HepG2 (cell line): ENCODE data around the gene KCNT2. TPM values are rescaled to one million over a fixed set of nuclear protein-coding genes. Genes with fewer than 3 reads are reported as not detected.

Experiments
- ATAC-seq: fragments of 200-7000 bp; cut with Tn5 transposase; 3 replicates; pipeline ENCODE4 v1.9.1; 2020; ENCODE audit warnings: mild to moderate bottlenecking, moderate library complexity
- BruUV-seq: library from RNA; stranded (reverse); fragments of 400-500 nt; replicated peaks from 2 replicates; lab custom pipeline; 2021; lab: Mats Ljungman, UMichigan
- CTCF ChIA-PET: fragments of 300-600 bp; formaldehyde crosslinking; extraction: SDS; loops from one replicate; lab custom pipeline; 2021; ENCODE audit warnings: low total read pairs, inconsistent platforms, low intra/inter-chr PET ratio; lab: Yijun Ruan, JAX
- POLR2A ChIA-PET: fragments of 350-600 bp; sonication (Branson Sonifier 250); formaldehyde crosslinking; loops from one replicate; lab custom pipeline; 2020; ENCODE audit warnings: antibody characterized with exemption, inconsistent platforms; lab: Yijun Ruan, JAX
- DNase-seq: peaks from one replicate; pipeline ENCODE4 v3.0.0-alpha.2; 2015; ENCODE audit warnings: low spot score
- FAIRE-seq: peaks from 3 replicates; lab custom pipeline; 2011; peaks lifted over from hg19 to GRCh38; lab: Jason Lieb, UNC
- H2AFZ ChIP-seq: one replicate; pipeline ENCODE4 v1.6.1; 2011; ENCODE audit warnings: low read length, inconsistent platforms
- H3K27ac ChIP-seq: fragments of 300-600 bp; 3 replicates; pipeline ENCODE4 v1.8.0; 2011; ENCODE audit warnings: mixed run types, mild to moderate bottlenecking, mixed read lengths, low read length, inconsistent platforms; ENCODE audit not compliant: insufficient read depth; ENCODE audit errors: extremely low read length
- H3K27me3 ChIP-seq, 2 experiments: fragments of 200-600 bp in 1 of 2; 2 replicates in 1 of 2; 3 replicates in 1 of 2; pipeline versions ENCODE4 v1.6.0 to v1.8.0; 2011; ENCODE audit warnings: low read length in 2 of 2, mild to moderate bottlenecking in 2 of 2, moderate library complexity in 2 of 2, inconsistent platforms in 1 of 2; ENCODE audit not compliant: insufficient read depth in 2 of 2, control insufficient read depth in 1 of 2
- H3K36me3 ChIP-seq, 2 experiments: fragments of 200-600 bp in 1 of 2; replicated peaks in 1 of 2; 2 replicates in 1 of 2; 3 replicates in 1 of 2; pipeline versions ENCODE4 v1.5.1 to v1.8.0; 2011; ENCODE audit warnings: low read length in 2 of 2, inconsistent platforms in 1 of 2; ENCODE audit not compliant: insufficient read depth in 2 of 2, control insufficient read depth in 1 of 2
- H3K4me1 ChIP-seq: 2 replicates; pipeline ENCODE4 v1.5.1; 2012; ENCODE audit warnings: low read length, inconsistent platforms; ENCODE audit not compliant: insufficient read depth
- H3K4me2 ChIP-seq: 2 replicates; pipeline ENCODE4 v1.6.0; 2011; ENCODE audit warnings: low read depth, low read length, inconsistent platforms
- H3K4me3 ChIP-seq, 3 experiments: fragments of 200-600 bp in 1 of 3; sonication (generic), shearing (Covaris generic) in 1 of 3; replicated peaks in 1 of 3; 2 replicates each; pipeline ENCODE4 v1.5.1; 2011 to 2016; ENCODE audit warnings: low read length in 3 of 3, inconsistent platforms in 2 of 3, low read depth in 2 of 3, mild to moderate bottlenecking in 2 of 3, control low read depth in 1 of 3, mixed read lengths in 1 of 3; ENCODE audit not compliant: insufficient read depth in 1 of 3
- H3K79me2 ChIP-seq: one replicate; pipeline ENCODE4 v1.6.1; 2011; ENCODE audit warnings: low read length, inconsistent platforms; ENCODE audit not compliant: insufficient read depth
- H3K9ac ChIP-seq: 2 replicates; pipeline ENCODE4 v1.6.0; 2011; ENCODE audit warnings: mild to moderate bottlenecking, low read depth, low read length, inconsistent platforms; ENCODE audit not compliant: insufficient read depth
- H3K9me3 ChIP-seq: 2 replicates; pipeline ENCODE4 v1.5.1; 2012; ENCODE audit warnings: mild to moderate bottlenecking, low read length
- H4K20me1 ChIP-seq: 2 replicates; pipeline ENCODE4 v1.6.0; 2011; ENCODE audit warnings: inconsistent platforms, mild to moderate bottlenecking, low read length, moderate library complexity; ENCODE audit not compliant: insufficient read depth
- CC2D1A ChIP-seq: sonication (generic); formaldehyde crosslinking; IDR thresholded peaks from 2 replicates; pipeline ENCODE4 v1.8.1; 2023; ENCODE audit warnings: mild to moderate bottlenecking, missing genetic modification reagents
- HBP1 ChIP-seq: IDR thresholded peaks from 2 replicates; pipeline ENCODE4 v1.6.1; 2016; ENCODE audit warnings: low read depth, control low read depth
- WGBS: methylation state at CpG from one replicate; pipeline ENCODE4 v1.1.6; 2017; ENCODE audit warnings: low lambda C conversion rate; 5-methylcytosine and 5-hydroxymethylcytosine counted together
- in situ Hi-C: cut with HindIII; loops from 2 replicates; pipeline ENCODE4 v1.10.0; 2017; ENCODE audit warnings: low pct_unique_long_range_greater_than_20kb; ENCODE audit not compliant: extremely low pct_ligation_motif_present
- intact Hi-C: fragments of 100-400 bp; cut with micrococcal nuclease; formaldehyde crosslinking; loops from one replicate; pipeline ENCODE4 v1.10.0; 2022; ENCODE audit not compliant: unreplicated experiment
- polyA plus RNA-seq, 8 experiments: library from polyadenylated mRNA; depleted of rRNA in 3 of 8; stranded (reverse) in 7 of 8; unstranded in 1 of 8; fragments of >200 nt; fragmentation: Illumina TruSeq in 4 of 8; extraction: Trizol in 4 of 8; gene quantifications; 2 replicates each; pipeline versions ENCODE4 v1.2.1 to v1.2.3, GENCODE V29; 2011 to 2016; ENCODE audit warnings: low read depth in 4 of 8, missing spikeins in 1 of 8, mixed read lengths in 1 of 8; ENCODE audit not compliant: insufficient read depth in 1 of 8
- total RNA-seq, 5 experiments: library from RNA; depleted of rRNA; stranded (reverse); fragments of >200 nt; fragmentation: Illumina TruSeq; extraction: Trizol; gene quantifications; 2 replicates each; pipeline ENCODE4 v1.2.3, GENCODE V29; 2016; ENCODE audit warnings: low read depth in 1 of 5
- TF ChIP-seq, protein P1 (sequence below): sonication (generic); formaldehyde crosslinking; IDR thresholded peaks from 2 replicates; pipeline ENCODE4 v1.4.0; 2020; ENCODE audit warnings: missing genetic modification reagents

The KCNT2 gene
- total and polyA plus RNA-seq, 2 of the 13 experiments (the other 11 are each of a cell fraction or from before 2014, with no cell fraction given), result not detected

GRCh38 chr1:196466654-196467053 is 141.6 kb downstream of the KCNT2 start (continued):
- TF ChIP-seq, protein P1, sequence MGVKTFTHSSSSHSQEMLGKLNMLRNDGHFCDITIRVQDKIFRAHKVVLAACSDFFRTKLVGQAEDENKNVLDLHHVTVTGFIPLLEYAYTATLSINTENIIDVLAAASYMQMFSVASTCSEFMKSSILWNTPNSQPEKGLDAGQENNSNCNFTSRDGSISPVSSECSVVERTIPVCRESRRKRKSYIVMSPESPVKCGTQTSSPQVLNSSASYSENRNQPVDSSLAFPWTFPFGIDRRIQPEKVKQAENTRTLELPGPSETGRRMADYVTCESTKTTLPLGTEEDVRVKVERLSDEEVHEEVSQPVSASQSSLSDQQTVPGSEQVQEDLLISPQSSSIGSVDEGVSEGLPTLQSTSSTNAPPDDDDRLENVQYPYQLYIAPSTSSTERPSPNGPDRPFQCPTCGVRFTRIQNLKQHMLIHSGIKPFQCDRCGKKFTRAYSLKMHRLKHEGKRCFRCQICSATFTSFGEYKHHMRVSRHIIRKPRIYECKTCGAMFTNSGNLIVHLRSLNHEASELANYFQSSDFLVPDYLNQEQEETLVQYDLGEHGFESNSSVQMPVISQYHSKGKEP (CRISPR knock-in tag), result no peak
- TF ChIP-seq HBP1 (CRISPR knock-in tag), result no peak

GRCh38 chr1:196466166-196466565 is 142.1 kb downstream of the KCNT2 start:
- Histone ChIP-seq H3K79me2 (no peaks in the 10 kb centered on the region), H2AFZ (no peak overlapping the region), H3K9me3 (no peaks in the 10 kb centered on the region), H3K36me3 (no peaks in the 10 kb centered on the region), H3K4me2 (no peak overlapping the region), H3K27me3 (no peaks in the 10 kb centered on the region), H4K20me1 (no peaks in the 10 kb centered on the region), H3K27ac (no peak overlapping the region), H3K4me1 (no peaks in the 10 kb centered on the region), H3K4me3 (no peak overlapping the region), H3K9ac (no peak overlapping the region)
- no peak for FAIRE-seq
- no peak for TF ChIP-seq CC2D1A (CRISPR knock-in tag)
- BruUV-seq, result no TSS peak
- DNase-seq, result no peak
- WGBS, result 0% methylated on average over 2 of the region's 2 CpGs
- CTCF ChIA-PET, result no interaction called here
- POLR2A ChIA-PET, result no interaction called here
- intact Hi-C loops (no loop called here), in situ Hi-C loops (no loop called here)
- ATAC-seq, result no peak
